ENCODE results near the gene ALDH6A1.
A peak's percentile ranks its signal among the peaks of the same experiment; 100 is the strongest.
"Not testable (repeated sequence)": the region's sequence is repeated elsewhere in the genome, so short reads cannot be mapped to it uniquely, and the experiment has no call there.

Gene ALDH6A1

GRCh38 chr14:74084277-74085046 is at the start of gene ALDH6A1, which contains the start of gene LIN52:
Gene ALDH6A1 (minus strand): TSS chr14:74084453. CDS start chr14:74084394, 59 bp downstream.
Gene LIN52 (plus strand): TSS chr14:74084956. CDS start chr14:74084975, 19 bp downstream.
- DNase-seq: peak; percentile 100

DNA sequence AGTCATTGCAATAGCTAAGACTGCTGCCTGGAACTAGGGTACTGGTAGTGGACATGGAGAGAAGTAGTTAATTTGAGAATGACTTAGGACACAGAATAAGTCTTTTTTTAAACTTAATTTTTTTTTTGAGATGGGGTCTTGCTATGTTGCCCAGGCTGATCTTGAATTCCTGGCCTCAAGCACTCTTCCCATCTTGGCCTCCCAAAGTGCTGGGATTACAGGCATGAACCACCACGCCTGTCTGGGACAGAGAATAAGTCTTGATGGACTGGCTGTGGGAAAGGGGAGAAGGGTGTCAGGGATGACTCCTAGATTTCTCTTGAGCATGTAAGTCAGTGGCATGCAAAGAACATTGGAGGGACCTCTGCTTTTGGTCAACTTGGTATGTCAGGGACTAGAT is 43.4 kb upstream of the ALDH6A1 start:
- no peak for DNase-seq

DNA sequence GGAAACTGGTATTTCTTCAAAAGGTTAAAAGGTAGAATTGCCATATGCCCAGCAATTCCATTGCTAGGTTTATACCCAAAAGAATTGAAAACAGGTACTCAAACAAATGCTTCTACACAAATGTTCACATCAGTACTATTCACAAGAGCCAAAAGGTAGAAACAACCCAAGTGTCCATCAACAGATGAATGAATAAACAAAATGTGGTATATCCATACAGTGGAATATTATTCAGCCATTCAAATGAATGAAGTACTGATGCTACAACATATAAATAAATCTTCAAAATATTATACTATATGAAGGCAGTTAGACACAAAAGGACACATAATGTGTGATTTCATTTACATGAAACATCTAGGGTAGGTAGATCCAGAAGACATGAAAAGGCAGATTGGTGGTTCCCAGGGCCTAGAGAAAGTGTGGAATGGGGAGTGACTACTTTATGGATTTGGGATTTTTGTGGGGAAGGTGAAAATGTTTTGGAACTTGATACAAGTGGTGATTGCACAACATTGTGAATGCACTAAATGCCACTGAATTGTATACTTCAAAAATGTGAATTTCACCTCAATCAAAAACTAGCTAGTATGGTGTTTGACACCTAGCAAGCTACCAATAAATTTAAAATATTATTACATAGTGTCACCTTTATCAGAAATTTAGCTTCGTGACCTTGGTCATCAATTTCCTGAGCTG is 42.2 kb upstream of the ALDH6A1 start:
- no peak for DNase-seq

DNA sequence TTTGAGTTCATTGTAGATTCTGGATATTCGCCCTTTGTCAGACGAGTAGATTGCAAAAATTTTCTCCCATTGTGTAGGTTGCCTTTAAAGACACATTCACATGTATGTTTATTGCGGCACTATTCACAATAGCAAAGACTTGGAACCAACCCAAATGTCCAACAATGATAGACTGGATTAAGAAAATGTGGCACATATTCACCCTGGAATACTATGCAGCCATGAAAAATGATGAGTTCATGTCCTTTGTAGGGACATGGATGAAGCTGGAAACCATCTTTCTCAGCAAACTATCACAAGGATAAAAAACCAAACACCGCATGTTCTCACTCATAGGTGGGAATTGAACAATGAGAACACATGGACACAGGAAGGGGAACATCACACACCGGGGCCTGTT is 41.2 kb upstream of the ALDH6A1 start:
- DNase-seq: not testable (repeated sequence)

DNA sequence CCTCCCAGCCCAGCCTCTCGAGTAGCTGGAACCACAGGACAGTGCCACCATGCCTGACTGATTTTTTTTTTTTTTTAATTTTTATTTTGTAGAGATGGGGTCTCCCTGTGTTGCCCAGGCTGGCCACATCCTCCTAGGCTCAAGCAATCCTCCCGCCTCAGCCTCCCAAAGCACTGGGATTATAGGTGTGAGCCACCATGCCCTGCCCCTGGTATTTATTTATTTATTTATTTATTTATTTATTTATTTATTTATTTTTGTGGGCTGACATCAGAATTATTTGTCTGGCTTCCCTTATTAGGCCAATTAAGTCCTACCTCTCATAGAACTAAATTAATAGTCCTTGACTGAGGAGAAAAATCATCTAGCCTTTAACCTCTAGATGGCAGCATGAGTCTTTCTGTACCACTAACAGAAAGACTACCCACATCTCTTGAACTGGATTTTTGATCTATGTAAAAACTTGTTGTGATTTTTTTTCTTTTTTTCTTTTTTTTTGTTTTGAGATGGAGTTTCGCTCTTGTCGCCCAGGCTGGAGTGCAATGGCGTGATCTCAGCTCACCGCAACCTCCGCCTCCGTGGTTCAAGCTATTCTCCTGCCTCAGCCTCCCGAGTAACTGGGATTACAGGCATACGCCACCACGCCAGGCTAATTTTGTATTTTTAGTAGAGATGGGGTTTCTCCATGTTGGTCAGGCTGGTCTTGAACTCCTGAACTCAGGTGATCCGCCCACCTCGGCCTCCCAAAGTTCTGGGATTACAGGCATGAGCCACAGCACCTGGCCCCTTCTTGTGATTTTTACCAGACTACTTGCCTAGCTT is 27.4 kb upstream of the ALDH6A1 start:
- DNase-seq: peak; percentile 56

DNA sequence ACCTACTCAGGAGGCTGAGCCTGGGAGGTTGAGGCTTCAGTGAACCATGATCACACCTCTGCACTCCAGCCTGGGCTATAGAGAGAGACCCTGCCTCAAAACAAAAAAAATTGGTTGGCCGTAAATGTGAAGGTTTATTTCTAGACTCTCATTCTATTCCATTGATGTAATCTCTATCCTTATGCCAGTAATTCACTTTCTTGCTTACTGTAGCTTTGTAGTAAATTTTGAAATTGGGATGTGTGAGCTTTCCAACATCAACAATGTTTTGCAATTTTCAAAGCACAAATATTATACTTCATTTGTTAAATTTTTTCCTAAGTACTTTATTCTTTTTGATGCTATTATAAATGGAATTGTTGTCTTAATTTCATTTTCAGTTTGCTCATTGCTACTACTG is 25.1 kb upstream of the ALDH6A1 start:
- no peak for DNase-seq

DNA sequence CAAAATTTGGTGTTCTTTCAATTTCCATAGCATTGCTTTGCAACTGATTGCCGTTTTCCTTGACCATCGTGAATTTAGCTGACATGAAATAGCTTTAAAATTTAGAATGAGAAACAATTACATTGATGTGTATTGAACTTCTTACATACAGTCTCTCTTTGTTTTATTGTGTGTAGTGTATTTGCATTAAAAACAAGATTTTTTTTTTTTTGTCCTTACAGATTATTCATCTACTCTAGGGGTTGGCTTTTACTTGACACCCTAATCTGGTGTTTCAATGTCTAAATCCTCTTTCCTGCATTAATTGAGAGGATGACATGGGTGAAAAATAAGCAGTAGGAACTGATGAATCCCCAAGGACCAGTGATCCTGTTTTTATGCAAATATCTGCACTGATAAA is 21.1 kb upstream of the ALDH6A1 start:
- no peak for DNase-seq

- no peak for DNase-seq
Observed at GRCh38 chr14:74089251-74090020, 5.2 kb upstream of the ALDH6A1 start.

DNA sequence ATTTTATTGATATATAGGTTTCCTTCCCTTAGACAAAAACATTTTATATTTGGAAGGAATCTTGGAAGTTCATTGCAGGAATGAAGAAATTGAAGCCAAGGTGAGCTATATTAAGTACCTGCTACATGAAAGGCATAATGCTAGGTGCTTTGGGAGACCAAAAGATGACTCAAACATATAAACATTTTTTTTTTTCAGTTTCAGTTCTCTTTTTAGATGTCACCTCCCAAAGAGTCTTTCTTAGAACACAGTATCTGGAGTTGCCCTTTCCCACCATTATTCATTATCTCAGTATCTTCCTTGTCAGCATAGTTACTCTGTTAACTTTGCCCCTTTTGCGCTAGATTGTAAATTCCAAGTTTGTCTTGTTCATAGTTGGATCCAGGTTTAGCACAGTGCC is 1.6 kb upstream of the ALDH6A1 start:
- no peak for DNase-seq

DNA sequence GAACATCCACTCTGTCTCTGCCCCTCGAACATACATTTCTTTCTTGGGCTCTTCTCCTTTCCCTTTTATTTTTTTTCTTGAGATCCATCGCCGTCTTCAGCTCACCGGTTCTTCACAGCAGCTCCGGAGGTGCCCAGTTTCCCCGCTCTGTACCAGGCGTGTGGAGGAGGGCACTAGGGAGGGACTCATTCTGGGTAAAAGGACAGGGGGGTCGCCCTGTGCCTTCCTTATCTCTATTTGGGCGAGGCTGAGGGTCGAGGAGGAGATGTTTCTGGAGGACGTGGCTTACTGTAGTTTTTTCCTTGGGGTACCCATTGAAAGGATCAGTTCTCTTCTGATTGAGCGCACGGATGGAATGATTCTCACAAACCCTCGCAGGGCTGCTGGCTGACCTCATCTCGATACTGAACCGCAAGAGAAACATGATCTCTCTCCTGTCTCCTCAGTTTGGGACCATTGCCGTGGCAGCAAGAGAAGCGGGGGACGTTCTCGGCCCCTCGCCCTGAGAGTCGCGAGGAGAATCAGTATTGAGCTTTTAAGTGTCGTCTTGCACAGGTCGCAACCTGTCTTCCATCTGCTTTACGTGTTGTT is 889 bp upstream of the ALDH6A1 start:
- peak; percentile 40 for DNase-seq

GRCh38 chr14:74083784-74084276 is 423 bp downstream of the ALDH6A1 start:
- no peak for DNase-seq

DNA sequence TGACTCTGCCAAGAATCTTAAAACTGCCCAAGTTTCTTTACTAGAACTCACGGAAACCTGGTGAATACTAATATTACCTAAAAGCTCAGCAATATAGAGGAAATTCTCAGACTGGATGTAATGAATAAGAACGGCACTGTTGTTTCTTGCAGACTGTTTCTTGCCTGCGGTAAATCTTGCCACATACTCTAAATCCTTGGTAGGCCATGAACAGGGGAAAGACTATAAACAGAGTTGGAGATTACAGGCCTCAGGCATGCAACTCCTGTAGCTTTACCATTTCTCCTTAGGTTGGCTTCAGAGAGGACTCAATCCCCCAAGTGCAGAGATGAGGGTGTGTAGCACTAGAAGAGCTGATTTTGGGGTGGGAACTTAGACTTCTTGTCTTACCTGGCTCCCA is 1.1 kb downstream of the ALDH6A1 start:
- no peak for DNase-seq

DNA sequence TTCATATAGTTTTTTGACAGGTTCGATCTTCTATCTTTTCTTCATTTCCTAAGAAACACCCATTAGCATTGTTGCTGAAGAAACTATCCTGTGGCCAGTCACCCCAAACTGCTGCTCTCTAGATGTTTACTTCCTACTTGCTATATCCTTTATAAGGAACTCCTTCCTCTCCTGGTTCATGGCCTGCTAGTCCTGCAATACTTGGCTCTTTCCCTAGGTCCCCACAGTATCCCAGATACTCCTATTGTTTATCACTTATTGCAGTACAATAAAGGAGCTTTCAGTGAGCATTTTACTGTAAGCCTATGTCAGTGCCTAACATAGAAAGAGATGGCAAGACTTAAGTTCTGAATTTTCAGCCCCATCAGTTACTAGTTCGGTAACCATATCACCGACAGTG is 2.8 kb downstream of the ALDH6A1 start:
- DNase-seq: no peak

DNA sequence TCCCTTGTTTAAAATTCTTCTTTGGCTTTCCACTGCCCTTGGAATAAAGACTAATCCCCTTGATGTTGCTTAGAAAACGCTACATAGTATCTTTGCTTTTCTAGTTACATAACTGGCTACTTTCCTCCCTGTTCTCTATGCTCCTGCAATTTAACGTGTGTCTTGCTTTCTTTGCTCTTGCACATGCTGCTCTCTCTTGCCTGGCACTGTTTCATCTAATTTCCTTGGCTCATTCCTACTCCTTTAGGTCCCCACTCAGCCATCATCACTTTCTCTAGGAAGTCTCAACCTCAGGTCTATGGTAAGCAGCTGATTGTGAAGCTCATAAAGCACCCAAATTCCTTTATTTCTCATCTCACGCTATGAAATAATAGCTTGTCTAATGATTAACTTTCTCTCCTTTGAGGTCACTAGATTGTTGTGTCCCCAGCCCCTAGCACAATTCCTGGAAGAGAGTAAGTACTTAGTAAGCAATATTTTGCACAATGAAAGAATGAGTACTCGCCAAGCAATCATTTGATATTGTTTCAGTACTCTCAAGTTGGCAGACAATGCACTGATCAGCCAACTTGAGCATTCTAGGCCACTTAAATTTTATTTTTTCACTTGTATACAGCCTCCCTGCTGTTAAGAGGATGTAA is 3.3 kb downstream of the ALDH6A1 start:
- no peak for DNase-seq

- no peak for DNase-seq
Observed at GRCh38 chr14:74077401-74077800, 6.9 kb downstream of the ALDH6A1 start.

DNA sequence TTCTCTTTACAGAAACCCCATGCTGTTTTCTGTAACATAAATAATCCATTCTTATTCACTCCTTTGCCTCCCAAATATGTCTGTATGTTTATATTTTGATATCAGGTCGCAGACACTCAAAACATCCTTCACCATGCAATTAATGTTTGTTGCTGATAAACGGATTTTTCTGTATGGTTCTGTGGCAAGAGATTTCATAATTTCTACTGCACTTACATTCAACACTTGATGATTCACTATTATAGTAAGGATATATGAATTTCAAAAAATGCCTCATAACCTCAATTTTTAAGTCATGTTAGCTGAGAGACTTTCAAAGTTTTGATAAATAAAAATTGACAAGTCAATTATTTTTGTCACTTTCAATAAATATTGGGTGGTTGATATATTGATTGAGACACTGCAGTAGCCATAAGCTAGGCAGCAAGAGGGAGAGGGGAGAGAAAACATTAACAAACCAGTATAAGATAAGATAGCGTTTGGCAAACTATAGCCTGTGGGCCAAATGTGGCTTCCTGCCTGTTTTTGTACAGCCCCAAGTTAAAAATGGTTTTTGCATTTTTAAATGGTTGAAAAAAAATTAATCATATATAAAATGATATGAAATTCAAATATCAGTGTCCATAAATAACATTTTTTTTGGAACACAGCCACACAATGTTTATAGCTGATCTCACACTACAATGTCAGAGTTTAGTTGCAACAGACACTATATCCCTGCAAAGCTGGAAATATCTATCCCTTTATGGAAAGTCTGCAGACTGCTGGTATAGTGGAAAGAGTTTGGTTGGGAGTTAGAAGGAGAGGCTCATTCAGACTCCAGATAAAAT is 18.3 kb downstream of the ALDH6A1 start:
- DNase-seq: peak; percentile 24

DNA sequence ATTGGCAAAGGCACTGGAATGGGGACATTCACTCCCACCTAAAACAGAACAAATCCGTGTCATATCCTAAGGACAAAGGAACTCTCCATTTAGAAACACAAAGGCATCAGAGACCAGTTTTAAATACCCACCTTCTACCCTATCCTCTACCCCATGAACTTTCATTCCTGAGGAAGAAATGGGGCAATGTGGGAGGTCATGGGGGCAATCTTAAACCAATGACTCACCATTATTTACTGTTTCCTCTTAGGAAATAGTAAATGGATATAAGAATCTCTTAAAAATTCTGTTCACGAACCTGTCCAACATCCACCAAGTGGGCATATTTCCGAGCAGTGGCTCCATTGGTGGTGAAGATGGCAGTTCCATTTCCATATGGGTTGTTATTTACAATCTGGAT is 19.4 kb downstream of the ALDH6A1 start:
- DNase-seq: no peak

DNA sequence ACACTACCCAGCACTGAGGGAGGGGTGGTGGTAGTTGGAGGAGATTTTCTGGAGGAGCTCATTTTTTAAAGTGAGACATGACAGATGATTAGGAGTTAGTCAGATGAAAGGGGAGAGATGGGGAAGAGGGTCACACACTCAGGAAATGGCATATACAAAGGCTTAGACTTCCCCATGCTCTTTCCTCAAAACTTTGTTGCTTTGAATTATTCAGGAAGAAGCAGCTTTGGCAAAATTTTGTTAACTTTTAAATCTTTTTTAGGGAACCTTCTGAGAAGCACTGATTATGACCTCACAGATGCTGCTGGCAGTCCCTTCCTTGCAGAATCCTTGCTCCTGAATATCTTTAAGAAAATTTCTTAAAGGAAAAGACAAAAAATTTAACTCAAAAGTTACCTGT is 19.8 kb downstream of the ALDH6A1 start:
- DNase-seq: no peak

GRCh38 chr14:74062809-74063150 is 21.5 kb downstream of the ALDH6A1 start:
- DNase-seq: peak; percentile 9

DNA sequence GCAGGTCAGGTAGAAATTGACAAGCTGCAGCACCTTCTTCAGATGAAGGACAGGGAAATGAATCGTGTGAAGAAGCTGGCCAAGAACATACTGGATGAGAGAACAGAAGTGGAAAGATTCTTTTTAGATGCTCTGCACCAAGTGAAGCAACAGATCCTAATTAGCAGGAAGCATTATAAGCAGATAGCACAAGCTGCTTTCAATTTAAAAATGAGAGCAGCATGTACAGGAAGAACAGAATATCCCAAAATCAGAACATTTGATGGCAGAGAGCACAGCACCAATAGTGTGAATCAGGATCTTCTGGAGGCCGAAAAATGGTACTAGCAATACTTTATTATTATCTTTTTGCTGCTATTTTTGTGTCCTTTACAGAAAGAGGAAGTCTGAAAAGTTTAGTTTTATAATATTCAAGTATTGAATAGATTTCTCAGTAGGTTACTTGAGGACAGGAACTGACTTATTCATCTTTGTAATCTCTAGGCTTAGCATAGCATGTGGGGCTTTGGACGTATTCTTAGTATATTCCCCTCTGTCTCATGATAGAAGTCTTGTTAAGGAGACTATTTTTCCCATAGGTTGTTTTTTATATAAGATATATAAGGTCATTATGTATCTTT is 34.3 kb downstream of the ALDH6A1 start:
- DNase-seq: no peak
